HCEC 1CT (cell line): ENCODE data around the gene HRK.

Experiments
- DNase-seq: peaks from one replicate; pipeline ENCODE4 v3.0.0-alpha.2; 2017

HRK gene

DNA sequence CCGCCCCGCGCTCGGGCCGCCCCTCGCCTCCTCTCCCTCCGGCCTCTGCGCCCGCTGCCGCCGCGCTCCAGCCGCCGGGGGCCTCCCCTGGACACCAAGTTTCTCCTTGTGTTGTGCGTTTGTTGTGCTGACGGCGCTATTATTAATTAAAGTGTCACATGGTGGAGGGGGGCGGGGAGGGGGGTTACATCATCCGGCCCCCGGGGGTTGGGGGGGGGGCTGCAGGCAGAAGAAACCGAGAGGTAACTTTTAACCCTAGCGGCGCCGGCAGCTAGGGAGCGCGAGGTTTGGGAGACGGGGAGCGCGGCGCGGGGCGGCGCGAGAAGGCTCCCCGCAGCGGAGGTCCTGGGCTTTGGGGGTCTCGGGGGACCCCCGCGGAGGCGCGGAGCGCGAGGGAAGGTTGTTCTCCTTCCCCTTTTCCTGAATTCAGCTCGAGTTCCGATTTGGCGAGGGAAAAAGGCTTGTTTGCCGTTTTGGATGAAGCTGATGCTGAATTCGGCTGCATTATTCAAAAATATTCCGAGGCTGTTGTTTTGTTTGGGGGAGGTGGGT is at the start of gene HRK:
TSS of gene HRK (minus strand) at position 117 of the 552 bp plus-strand sequence. CDS start 134 bp downstream, outside the sequence.
- DNase-seq: no peak

DNA sequence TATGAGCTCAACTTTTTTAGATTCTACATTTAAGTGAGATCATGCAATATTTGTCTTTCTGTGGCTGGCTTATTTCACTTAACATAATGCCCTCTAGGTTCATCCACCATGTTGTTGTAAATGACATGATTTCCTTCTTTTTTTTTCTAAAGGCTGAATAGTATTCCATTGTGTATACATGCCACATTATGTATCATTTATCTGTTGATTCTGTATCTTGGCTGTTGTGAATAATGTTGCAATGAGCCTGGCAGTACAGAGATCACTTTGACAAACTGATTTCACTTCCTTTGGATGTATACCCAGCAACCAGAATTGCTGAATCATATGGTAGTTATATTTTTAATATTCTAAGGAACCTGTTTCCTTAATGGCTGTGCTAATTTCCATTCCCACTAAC is 48.6 kb upstream of the HRK start:
- DNase-seq: no peak

DNA sequence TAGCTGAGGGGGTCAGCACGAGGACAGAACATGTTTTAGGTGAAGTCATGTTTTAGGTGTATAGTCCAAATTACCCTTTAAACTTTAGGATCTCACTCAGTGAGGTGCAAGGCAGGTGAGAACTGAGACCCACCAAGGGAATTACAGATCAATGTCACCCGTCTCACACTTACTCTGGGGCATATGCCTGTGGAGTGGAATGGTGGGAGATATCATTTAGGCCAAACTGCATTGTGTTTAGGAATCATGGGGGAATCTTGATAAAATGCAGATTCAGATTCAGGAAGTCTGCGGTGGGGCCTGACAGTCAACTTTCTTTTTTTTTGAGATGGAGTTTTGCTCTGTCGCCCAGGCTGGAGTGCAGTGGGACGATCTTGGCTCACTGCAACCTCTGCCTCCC is 47.3 kb upstream of the HRK start:
- DNase-seq: no peak

DNA sequence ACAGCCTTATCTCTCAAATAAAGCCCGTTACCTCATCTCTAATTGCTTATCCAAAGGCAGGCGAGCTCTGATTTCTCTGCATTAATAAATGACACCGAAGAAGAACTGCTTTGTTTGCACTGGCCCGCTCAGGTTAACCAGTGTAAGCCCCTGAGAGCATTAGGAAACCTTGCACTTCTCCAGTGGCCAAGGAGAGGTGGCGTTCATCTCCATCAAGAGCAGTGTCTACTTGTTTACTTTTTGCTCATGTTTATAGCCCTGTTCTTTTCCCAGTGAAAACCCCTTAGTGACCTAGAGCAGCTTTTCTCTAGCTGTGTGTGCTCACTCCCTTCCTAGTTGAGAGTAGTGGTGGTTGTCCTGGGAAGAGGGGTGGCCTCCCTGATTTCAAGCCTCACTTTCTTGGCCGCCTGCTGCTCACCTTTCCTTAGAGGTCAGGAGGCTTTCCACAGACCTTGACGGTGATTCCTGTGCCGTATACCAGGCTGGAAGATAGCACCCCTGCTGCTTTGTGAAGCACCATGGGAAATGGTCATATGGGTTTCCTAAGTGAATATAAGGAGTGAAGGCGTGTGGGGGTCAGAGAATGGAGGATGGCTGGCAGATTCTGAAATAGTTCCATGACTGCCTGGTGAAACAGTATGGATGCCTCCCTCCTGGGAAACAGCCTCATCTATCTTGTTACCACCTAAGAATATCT is 46.2 kb upstream of the HRK start:
- no peak for DNase-seq

DNA sequence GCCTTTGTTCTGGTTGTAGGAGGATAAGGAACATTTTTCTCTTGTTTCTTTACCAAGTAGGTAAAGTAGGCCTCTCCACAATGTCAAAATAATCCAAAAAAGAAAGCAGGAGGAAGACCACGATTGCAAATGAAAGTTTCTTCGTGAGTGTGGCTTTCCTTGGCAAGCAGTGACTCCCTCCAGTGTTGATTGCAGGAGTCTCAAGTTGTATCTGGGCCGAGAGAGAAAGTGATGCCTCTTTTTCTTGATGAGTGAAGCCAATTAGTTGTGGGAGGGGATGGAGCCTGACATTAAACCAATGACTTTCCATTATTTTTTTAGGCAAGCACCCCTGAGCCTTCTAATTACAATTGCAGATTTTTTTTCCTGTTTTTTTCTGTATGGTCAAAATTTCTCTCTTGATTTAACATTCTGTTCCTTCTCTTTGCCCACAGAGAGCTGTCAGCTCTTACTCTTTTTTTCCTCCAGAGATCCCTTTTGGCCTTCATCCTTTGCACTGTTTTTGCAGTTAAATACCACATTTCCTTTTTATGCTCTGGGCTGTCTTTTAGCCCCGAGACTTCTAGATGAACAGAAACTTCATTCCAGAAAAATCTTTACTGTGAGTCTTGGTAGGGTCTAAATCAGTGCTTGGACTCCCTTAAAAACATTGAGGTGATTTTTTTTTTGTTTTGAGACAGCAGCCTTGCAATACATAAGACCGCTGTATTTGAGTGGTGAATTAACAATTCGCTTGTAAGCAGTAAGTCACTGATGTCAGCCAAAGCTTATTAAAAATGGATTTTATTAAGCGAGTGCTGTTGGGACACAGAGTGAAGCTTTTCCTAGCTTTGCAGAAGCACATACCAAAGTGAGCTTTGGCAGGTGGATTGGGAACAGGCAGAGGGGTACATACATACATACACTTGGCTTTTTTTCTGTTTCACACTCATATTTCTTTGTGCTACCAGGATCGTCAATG is 45.3 kb upstream of the HRK start:
- no peak for DNase-seq

DNA sequence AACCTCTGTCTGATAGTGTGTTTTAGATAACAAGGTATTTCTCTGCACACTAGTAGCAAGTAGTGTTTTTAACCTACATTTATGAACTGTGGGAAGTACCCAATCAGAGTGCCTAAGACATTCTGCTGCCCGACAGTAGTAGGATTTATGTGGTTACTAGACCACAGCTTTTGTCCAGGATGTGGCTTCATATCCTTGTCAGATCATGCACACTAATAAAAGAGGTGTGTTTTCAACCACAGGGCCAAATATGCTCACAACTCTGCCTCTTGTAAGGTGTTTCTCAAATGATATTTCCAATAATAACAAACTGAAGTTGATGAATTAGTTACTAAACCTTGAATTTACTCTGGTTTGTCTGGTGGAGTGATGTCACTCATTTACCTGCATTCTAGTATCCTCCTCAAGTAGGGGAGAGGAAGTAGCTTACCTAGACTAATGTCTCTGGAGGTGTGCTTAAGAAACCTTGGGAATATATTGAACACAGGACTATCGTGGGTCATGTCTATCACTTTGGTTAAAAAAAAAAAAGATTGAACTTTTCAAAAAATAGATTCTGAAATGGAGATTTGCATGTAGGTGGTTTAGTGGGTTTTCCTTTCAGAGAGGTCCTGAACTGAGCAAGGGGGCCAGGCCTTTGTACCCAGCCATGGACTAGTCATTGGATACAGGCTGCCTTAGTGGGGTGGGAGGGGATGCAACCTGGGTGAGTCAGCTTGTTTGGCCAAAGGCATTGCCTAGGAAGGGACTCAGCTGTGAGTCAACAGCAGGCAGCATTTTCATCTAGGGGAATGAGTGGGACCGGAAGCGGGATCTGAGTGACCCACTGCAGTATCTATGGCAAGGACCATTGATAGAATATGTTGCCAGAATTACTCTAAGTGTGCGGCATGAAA is 43.6 kb upstream of the HRK start:
- peak; percentile 84 for DNase-seq

DNA sequence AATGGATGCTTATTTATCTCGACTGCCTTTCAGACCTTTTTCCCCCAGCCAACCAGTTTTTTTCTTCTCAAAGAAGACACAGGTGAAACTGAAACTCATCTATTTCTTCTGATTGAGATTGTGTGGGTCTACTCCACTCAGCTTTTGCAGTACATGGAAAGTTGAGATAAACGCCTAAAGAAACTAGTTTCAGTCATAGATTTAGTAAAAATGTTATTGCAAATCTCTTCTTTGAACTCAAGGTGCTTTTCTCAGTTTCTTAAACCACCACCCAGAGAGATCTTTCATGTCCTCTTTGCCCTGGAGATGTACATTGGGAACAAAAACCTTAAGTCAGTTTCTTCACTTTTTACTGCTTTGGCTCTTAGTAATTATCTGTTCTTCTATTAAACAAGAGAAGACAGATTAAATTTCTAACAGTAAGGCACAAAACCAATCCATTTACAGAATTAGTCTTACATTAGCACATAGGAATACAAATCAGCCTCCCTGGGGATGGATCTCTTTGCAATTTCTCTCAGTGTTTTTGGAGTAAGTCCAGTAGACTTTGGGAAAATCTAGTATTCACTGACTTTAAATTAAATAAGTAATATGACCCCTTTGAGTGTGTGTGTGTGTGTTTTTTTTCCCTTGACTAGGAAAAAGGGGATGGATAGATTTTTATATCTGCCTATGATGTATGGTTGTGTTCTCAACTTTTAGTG is 41.1 kb upstream of the HRK start:
- no peak for DNase-seq

DNA sequence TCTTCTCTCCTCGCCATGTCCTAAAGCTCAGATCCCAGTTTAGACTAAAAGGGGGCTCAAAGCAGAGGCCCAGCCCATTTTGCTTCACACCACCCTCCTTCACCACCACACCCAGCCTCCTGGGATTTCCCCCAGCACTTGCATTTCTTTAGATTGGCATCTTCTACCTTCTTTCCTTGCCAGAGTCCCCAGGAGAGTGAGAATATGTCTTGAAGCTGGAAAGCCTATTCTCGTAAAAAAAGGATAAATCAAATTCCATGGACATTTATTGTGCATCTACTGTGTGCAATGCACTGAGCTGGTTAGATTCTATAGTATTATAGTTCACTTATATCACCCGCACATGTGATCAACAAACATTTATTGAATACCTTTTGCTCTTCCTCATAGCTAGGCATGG is 39.7 kb upstream of the HRK start:
- no peak for DNase-seq

DNA sequence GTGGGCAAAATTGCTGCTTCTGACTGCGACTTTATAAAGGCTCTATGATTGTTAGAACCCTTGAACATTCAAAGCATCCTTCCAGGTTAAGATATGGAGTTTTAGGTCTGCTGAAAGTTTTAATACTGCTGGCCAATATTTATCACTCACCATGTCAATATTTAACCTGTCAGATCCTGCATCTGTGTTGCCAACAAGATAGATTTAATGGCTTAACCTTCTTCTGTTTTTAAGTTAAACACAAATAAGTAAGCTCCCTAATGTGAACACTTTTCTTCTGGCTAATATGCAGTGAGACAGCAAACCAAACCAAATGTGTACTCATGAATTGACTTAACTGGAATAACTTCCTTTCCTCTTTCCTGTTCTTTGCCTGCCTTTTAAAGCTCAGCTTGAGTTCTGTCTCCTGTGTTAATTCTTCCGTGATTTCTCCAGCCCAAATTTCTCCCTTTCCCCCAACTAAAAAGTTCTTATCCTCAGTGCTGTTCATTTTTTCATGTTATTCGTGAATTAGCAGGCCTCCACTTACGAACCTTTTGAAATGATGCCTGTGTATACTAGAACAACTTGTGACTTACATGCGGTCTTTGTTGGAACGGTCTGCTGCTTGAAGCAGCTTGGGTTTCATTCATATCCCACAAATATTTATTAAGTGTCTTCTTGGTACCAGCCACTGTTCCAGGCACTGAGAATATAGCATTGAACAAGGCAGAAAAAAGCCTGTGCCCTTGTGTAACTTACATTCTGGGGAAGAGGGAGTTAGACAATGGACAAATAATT is 38.7 kb upstream of the HRK start:
- DNase-seq: no peak

DNA sequence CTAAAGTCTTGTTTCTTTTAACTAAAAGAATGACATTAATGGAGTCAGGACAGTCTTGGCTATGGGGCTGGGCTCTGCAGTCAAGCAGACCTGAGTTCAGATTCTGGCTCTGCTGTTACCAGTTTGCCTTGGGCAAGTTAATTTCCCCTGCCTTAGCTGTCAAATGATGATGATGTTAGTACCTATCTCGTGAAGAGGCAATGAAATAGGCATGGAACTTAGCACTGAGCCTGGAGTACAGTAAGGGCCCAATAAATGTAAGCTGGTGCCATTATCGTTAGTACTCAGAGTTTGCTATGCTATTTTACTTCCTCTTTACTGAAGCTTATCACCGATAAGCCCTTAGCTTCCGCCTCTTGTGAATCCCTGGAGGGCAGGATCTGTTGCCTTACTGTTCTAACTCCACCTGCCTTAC is 38.0 kb upstream of the HRK start:
- no peak for DNase-seq

DNA sequence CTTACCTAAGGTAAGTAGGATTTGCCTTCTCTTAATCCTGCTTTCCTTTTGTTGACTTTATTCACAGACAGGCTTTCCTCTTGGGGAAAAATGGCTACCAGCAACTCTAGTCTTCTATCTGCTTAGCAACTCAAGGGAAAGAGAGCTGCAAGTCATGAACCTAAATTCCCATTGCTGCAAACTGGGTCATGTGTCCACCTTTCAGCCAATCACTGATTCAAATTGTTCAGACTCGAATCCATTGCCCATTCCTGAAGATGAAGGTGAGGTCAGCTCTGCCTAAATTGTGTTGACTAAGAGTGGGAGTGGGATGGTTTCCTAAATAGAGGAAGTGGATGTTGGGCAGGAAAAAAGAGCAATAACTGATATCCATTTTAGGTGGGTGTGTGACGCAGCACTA is 37.2 kb upstream of the HRK start:
- DNase-seq: no peak

DNA sequence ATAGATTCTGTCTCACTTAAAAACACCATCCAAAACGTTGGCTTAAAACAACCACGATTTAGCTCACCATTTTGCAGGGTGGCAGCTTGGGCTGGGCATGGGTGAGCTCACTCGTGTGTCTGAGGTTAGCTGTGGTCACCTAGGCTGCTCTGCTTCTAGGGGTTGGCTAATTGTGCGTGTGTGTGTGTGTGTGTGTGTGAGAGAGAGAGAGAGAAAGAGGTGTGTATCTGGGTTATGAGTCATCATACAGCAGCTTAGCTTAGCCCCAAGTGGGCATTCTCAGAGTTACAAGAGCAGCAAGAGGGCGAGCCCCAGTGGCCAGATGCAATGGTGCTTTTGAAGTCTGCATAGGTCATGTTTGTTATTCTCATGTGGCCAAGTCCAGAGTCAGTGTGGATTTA is 35.5 kb upstream of the HRK start:
- DNase-seq: peak; percentile 88

DNA sequence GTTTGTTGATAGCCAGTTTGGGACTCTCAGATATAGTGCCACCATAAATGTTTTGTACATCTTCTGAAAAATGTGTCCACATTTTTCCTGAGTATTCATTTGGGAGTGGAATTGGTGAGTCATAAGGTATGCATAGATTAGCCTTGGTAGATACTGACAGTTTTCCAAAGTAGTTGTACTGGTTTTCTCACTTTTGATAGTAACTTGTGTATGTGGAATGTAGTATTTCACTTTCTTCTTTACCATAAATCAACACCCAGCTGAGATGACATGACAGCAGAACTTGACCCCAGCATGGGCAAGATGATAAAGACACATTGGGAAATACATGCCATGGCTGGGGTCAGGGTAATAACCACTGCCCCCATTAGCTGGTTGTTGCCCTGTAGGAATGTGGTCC is 34.9 kb upstream of the HRK start:
- DNase-seq: peak; percentile 54

DNA sequence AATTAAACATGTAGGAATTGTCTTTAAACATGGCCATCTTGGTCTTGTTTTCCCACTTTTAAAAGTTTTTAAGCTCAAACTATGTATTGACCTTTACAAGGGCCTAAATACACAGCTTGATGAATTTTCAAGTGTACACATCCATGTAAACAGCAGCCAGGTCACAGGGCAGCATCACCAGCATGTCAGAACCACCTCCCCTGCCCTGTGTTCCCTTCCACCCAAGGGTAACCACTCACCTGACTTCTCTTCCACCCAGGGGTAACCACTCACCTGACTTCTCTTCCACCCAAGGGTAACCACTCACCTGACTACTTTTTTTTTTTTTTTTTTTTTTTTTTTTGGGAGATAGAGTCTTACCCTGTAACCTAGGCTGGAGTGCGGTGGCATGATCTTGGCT is 34.1 kb upstream of the HRK start:
- no peak for DNase-seq

DNA sequence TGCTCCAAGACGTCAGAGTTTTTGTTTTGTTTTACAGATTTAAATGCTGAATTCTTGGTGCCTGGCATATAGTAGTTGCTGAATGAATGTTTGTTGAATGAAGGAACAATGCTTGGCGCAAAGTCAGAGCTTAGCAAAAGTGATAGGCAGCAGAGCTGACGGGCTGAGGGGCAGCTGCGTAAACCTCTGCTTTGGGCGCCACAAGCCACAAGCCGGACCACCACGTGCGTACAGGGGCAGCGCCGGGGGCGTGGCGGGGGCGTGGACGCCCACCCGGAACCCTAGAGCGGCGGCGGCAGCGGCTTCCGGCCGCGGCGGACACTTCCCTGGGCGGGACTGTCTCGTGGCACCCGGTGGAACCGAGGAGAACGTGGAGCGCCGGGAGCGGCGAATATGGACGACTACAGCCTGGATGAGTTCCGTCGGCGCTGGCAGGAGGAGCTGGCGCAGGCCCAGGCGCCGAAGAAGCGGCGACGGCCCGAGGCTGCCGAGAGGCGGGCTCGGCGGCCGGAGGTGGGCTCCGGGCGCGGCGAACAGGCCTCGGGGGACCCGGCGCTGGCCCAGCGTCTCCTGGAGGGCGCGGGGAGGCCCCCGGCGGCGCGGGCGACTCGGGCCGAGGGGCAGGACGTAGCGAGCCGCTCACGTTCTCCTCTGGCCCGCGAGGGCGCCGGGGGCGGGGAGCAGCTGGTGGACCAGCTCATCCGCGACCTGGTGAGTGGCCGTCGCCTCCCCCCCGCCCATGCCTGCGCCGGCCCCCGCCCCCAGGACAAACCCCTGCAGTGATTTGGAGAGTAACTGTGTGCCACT is 29.6 kb upstream of the HRK start, which contains the start of gene FBXW8:
TSS of gene FBXW8 (plus strand) at position 306 of the 807 bp plus-strand sequence. CDS start at position 394, 88 bp downstream.
- peak; percentile 76 for DNase-seq

DNA sequence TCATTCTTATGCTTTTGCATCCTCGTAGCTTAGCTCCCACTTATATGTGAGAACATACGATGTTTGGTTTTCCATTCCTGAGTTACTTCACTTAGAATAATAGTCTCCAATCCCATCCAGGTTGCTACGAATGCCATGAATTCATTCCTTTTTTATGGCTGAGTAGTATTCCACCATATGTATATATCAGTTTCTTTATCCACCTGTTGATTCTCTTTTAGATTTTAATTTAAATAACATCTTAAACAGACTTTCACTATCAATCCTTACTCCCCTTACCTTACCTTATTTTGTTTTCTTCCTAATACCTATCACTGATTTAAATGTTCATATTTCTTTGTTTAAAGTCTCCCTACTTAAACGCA is 29.0 kb upstream of the HRK start:
- DNase-seq: no peak

DNA sequence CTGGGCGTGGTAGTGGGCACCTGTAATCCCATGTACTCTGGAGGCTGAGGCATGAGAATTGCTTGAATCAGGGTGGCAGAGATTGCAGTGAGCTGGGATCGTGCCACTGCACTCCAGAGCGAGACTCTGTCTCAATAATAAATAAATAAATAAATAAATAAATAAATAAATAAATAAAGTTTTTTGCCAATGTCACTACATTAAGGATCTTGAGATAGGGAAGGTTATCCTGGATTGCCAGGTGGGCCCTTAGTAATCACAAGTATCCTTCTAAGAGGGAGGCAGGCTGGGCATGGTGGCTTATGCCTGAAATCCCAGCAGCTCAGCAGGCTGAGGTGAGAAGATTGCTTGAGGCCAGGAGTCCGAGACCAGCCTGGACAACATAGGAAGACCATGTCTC is 25.0 kb upstream of the HRK start:
- DNase-seq: no peak

DNA sequence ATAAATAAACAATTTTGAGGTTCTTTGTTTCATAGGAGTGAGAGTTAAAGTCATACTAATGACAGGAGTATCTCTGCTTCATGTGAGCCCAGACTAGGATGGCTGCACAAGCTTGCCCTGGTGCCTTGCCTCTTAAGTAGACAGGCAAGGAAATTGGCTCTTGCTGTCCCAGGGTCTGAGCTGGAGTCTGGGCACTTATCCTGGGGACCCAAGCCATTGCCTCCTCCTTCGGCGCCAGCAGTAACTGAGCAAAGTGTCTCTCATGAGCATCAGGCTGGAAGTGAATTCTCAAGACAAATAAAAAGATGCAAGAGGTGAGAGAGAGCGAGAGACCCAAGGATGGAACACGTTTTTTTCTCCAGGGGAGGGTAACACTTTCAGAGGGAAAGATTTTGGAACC is 22.6 kb upstream of the HRK start:
- DNase-seq: no peak

DNA sequence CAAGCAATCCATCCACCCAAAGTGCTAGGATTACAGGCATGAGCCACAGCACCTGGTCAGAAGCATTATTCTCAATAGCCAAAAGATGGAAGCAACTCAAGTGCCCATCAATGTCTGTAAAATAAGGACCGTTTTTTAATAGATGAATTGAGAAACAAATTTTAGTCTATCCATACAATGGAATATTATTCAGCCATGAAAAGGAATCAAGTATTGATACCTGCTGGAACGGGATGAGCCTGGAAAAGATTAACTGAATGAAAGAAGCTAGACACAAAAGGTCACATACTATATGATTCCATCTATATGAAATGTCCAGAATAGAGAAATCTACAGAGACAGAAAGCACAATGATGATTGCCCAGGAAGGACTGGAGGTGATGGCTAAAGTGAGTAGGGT is 20.4 kb upstream of the HRK start:
- DNase-seq: no peak

DNA sequence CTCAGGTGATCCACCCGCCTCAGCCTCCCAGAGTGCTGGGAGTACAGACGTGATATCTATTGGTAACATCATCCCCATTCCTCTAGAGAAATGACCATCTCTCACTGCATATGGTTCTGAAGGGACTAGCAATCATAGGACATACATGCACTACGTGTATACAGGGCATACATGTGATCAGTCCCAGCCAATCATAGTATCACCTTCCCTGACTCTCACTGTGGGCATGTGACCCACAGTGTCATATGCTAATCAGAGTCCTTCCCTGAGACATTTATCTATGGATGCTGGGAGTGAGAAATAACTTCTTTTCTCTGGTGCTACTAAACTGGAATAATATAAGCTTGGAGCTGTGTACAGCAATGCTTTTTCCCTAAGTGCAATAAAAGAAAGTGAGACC is 17.4 kb upstream of the HRK start:
- DNase-seq: no peak
